ENCODE measurements around the gene PLA2G2D. TPM values are rescaled to one million over a fixed set of nuclear protein-coding genes. Genes with fewer than 3 reads are reported as not detected.

PLA2G2D gene
- total and polyA plus RNA-seq, 7 donors, result not detected

GRCh38 chr1:20090641-20091040 lies 28.7 kb downstream of the PLA2G2D start:
- ATAC-seq (no peak), DNase-seq (peak in 1 of 2 donors; percentile 57)
- Histone ChIP-seq H3K4me3 (no peak overlapping the region), H3K9me3 (no peaks in the 10 kb centered on the region), H3K27ac (no peak overlapping the region), H3K36me3 (ENCODE audit: insufficient read depth in 1 of 2, low read depth in 1 of 2) (no peaks in the 10 kb centered on the region), H3K27me3 (ENCODE audit: insufficient read depth in 3 of 3, low read length in 2 of 3) (peaks cover 0 to 2% (median 0%) of the 10 kb centered on the region in 3 donors), H3K4me1 (no peaks in the 10 kb centered on the region)
- TF ChIP-seq, protein P1, sequence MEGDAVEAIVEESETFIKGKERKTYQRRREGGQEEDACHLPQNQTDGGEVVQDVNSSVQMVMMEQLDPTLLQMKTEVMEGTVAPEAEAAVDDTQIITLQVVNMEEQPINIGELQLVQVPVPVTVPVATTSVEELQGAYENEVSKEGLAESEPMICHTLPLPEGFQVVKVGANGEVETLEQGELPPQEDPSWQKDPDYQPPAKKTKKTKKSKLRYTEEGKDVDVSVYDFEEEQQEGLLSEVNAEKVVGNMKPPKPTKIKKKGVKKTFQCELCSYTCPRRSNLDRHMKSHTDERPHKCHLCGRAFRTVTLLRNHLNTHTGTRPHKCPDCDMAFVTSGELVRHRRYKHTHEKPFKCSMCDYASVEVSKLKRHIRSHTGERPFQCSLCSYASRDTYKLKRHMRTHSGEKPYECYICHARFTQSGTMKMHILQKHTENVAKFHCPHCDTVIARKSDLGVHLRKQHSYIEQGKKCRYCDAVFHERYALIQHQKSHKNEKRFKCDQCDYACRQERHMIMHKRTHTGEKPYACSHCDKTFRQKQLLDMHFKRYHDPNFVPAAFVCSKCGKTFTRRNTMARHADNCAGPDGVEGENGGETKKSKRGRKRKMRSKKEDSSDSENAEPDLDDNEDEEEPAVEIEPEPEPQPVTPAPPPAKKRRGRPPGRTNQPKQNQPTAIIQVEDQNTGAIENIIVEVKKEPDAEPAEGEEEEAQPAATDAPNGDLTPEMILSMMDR (IDR thresholded peaks at IDR 0.05), result no peak
- intact Hi-C loops (cut with DNase I), result no loop called here
- WGBS, 3 donors, result 74 to 87% (median 79%) methylated on average over 6 of the region's 6 CpGs

GRCh38 chr1:20090119-20090518 lies 29.2 kb downstream of the PLA2G2D start:
- H3K27ac ChIP-seq, result no peak overlapping the region

GRCh38 chr1:20089328-20090077 lies 29.8 kb downstream of the PLA2G2D start:
- no peak for ATAC-seq
- WGBS, 3 donors, result 83% methylated on average over 19 of the region's 19 CpGs
- H3K27ac ChIP-seq, result no peak overlapping the region
- H3K36me3 ChIP-seq (ENCODE audit: insufficient read depth in 1 of 2, low read depth in 1 of 2), result no peaks in the 10 kb centered on the region
- intact Hi-C loops (cut with DNase I), result no loop called here
- TF ChIP-seq, protein P1 (IDR thresholded peaks at IDR 0.05), result no peak
- no peak overlapping the region for H3K4me3 ChIP-seq
- no peak for DNase-seq
- peaks cover 0 to 2% (median 0%) of the 10 kb centered on the region in 3 donors for H3K27me3 ChIP-seq (ENCODE audit: insufficient read depth in 3 of 3, low read length in 2 of 3)
- H3K9me3 ChIP-seq, result no peaks in the 10 kb centered on the region
- no peaks in the 10 kb centered on the region for H3K4me1 ChIP-seq

More at GRCh38 chr1:20090119-20090518, 29.2 kb downstream of the PLA2G2D start:
- Histone ChIP-seq H3K36me3 (ENCODE audit: insufficient read depth in 1 of 2, low read depth in 1 of 2) (no peaks in the 10 kb centered on the region), H3K4me1 (no peaks in the 10 kb centered on the region), H3K27me3 (ENCODE audit: insufficient read depth in 3 of 3, low read length in 2 of 3) (peaks cover 0 to 2% (median 0%) of the 10 kb centered on the region in 3 donors), H3K4me3 (no peak overlapping the region), H3K9me3 (no peaks in the 10 kb centered on the region)
- 78 to 92% (median 81%) methylated on average over 3 of the region's 3 CpGs for WGBS, 3 donors
- intact Hi-C loops (cut with DNase I), result no loop called here
- ATAC-seq (no peak), DNase-seq (no peak)
- TF ChIP-seq, protein P1 (IDR thresholded peaks at IDR 0.05), result no peak

DNA sequence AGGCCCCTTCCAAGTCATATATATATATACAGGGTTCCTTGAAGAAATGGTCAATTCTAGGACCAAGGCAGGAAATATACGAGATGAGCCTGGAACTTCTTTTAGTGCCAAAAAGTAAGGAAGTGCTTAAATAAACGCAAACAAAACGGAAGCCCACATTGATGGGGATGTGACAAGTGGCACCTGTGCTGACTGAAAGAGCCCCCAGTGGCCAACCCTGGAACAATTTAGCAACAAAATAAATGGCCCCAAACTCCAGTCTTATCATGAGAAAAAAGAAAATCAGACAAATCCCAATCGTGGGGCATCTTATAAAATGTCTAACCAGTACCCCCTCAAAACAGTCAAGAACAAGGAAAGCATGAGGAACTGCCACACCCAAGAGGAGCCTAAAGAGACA lies 31.7 kb downstream of the PLA2G2D start:
- ATAC-seq (no peak), DNase-seq (no peak)
- TF ChIP-seq, protein P1 (IDR thresholded peaks at IDR 0.05), result no peak
- Histone ChIP-seq H3K4me3 (no peak overlapping the region), H3K4me1 (no peaks in the 10 kb centered on the region), H3K9me3 (no peaks in the 10 kb centered on the region), H3K27me3 (ENCODE audit: insufficient read depth in 3 of 3, low read length in 2 of 3) (peaks cover 0 to 2% (median 0%) of the 10 kb centered on the region in 3 donors), H3K27ac (no peak overlapping the region), H3K36me3 (ENCODE audit: insufficient read depth in 1 of 2, low read depth in 1 of 2) (no peaks in the 10 kb centered on the region)
- intact Hi-C loops (cut with DNase I), result no loop called here
- 60 to 76% (median 62%) methylated on average over 4 of the region's 4 CpGs for WGBS, 3 donors
